Neutrophil (primary cell): ENCODE data around the gene LRRC7.
A peak's percentile ranks its signal among the peaks of the same experiment; 100 is the strongest.

Source experiments
- H3K27ac ChIP-seq: fragments of 200-600 bp; sonication (generic); 2 replicates; pipeline ENCODE4 v1.5.1; 2016; ENCODE audit warnings: mild to moderate bottlenecking, moderate library complexity
- H3K27me3 ChIP-seq: fragments of 200-600 bp; sonication (generic); 2 replicates; pipeline ENCODE4 v1.6.0; 2016; ENCODE audit warnings: mild to moderate bottlenecking
- H3K36me3 ChIP-seq: fragments of 200-600 bp; sonication (generic); 2 replicates; pipeline ENCODE4 v1.5.1; 2017
- H3K4me1 ChIP-seq, 2 experiments: fragments of 200-600 bp in 1 of 2; sonication (generic) in 1 of 2; 1 replicate in 1 of 2; 2 replicates in 1 of 2; pipeline versions ENCODE4 v1.5.1 to v1.6.1; 2013 to 2016; ENCODE audit warnings: low read depth in 1 of 2, low read length in 1 of 2, mild to moderate bottlenecking in 1 of 2, moderate library complexity in 1 of 2; ENCODE audit not compliant: control insufficient read depth in 1 of 2, insufficient read depth in 1 of 2
- H3K4me3 ChIP-seq, 2 experiments: fragments of 200-600 bp in 1 of 2; sonication (generic) in 1 of 2; 1 replicate in 1 of 2; 2 replicates in 1 of 2; pipeline ENCODE4 v1.5.1; 2013 to 2016; ENCODE audit warnings: low read depth in 1 of 2, low read length in 1 of 2, mild to moderate bottlenecking in 1 of 2, moderate library complexity in 1 of 2
- H3K9me3 ChIP-seq: fragments of 200-600 bp; sonication (generic); 2 replicates; pipeline ENCODE4 v1.5.1; 2016
- CTCF ChIP-seq: fragments of 200-600 bp; sonication (generic); IDR thresholded peaks from 2 replicates; pipeline ENCODE4 v1.5.1; 2016; ENCODE audit warnings: antibody characterized with exemption

LRRC7 gene

DNA sequence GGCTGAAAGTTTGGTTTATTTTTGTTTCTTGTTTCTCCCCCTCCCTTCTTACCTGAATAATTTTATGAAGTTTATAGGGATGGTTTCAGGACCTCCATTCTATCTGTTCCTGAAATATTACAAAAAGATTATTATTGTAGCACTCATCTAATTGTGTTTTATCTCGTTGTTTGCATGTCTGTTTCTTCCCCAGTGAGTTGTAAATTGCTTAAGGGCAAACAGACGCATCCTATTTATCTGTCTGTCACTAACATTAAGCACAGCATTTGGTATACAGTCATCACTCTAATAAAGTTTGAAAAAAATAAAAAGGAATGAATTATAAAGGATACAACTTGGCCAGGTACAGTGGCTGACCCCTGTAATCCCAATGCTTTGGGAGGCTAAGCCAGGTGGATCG is 123.5 kb downstream of the LRRC7 start:
- Histone ChIP-seq H3K4me1 (peaks cover 42 to 54% of the 10 kb centered on the region in 2 experiments), H3K27ac (peak overlapping the region; percentile 66), H3K4me3 (no peak overlapping the region), H3K36me3 (no peaks in the 10 kb centered on the region), H3K27me3 (no peaks in the 10 kb centered on the region), H3K9me3 (no peaks in the 10 kb centered on the region)
- TF ChIP-seq CTCF: no peak

GRCh38 chr1:69693921-69694675 is 126.4 kb downstream of the LRRC7 start:
- Histone ChIP-seq H3K9me3 (no peaks in the 10 kb centered on the region), H3K4me1 (peaks cover 27 to 37% of the 10 kb centered on the region in 2 experiments), H3K36me3 (no peaks in the 10 kb centered on the region), H3K4me3 (no peak overlapping the region), H3K27me3 (no peaks in the 10 kb centered on the region), H3K27ac (no peak overlapping the region)
- no peak for TF ChIP-seq CTCF

DNA sequence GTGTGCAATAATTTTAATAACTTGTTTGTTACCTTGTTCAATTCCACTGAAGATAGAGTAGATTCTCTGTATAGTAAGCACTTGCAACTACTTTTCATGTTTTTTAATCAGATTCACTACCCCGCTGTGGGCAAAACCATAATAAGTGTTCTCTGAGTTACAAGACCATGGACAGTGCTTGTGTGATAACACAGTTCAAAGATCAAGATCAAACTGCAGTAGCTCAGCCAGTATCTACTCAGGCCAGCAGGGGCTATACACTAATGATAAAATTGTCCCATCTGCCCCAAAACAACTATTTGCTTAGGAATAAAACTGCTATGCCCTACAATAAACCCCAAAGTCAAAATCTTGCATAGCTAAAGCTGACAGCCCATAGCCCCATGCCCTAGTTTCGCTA is 129.6 kb downstream of the LRRC7 start:
- Histone ChIP-seq H3K27me3 (no peaks in the 10 kb centered on the region), H3K4me3 (no peak overlapping the region), H3K9me3 (no peaks in the 10 kb centered on the region), H3K36me3 (no peaks in the 10 kb centered on the region), H3K4me1 (peaks cover 0 to 6% of the 10 kb centered on the region in 2 experiments), H3K27ac (no peak overlapping the region)
- no peak for TF ChIP-seq CTCF

DNA sequence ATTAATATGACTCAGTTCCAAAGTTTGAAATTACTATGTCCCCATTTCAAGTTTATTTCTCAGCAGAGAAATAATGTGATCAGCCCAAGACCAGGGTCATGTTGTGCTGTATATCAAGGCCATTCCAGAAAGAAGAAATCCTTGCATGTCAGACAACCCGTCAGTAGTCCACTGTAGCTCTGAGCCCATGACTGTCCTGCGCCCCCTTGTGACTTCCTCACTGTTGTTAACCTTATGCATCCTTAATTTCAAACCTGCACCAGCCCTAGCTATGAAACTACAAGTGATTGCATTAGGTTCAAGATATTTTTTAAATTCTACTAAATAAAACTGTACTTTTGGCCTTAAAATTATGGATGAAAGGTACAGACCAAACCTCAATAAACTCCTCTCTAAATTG is 133.0 kb downstream of the LRRC7 start:
- H3K4me1 ChIP-seq: no peaks in the 10 kb centered on the region
- no peak overlapping the region for H3K4me3 ChIP-seq
- no peak overlapping the region for H3K27ac ChIP-seq
- H3K9me3 ChIP-seq: no peaks in the 10 kb centered on the region
- no peaks in the 10 kb centered on the region for H3K27me3 ChIP-seq
- TF ChIP-seq CTCF: no peak
- H3K36me3 ChIP-seq: no peaks in the 10 kb centered on the region

GRCh38 chr1:69702085-69702484 is 134.4 kb downstream of the LRRC7 start:
- Histone ChIP-seq H3K4me1 (no peaks in the 10 kb centered on the region), H3K36me3 (no peaks in the 10 kb centered on the region)
- no peak for TF ChIP-seq CTCF

More at GRCh38 chr1:69702085-69702484, 134.4 kb downstream of the LRRC7 start:
- Histone ChIP-seq H3K9me3 (no peaks in the 10 kb centered on the region), H3K4me3 (no peak overlapping the region), H3K27me3 (no peaks in the 10 kb centered on the region), H3K27ac (no peak overlapping the region)
